Stimulated activated CD8-positive, alpha-beta memory T cell treated with anti-CD3 and anti-CD28 coated beads, Interleukin-7, amount 100 ng/mL, for 1 hour (primary cell): ENCODE measurements around the gene RIMKLA.

Source experiments
- DNase-seq, 2 donors: peaks; one replicate each; pipeline ENCODE4 v3.0.0-alpha.2; 2020; ENCODE audit warnings: low read depth in 2 of 2

The RIMKLA gene

GRCh38 chr1:42430286-42431135 lies 49.9 kb downstream of the RIMKLA start:
- no peak for DNase-seq

GRCh38 chr1:42431514-42431913 lies 50.9 kb downstream of the RIMKLA start:
- no peak for DNase-seq

- DNase-seq: no peak
Observed at GRCh38 chr1:42432714-42433113, 52.1 kb downstream of the RIMKLA start.

GRCh38 chr1:42433369-42433768 lies 52.8 kb downstream of the RIMKLA start:
- no peak for DNase-seq

- DNase-seq: no peak
Observed at GRCh38 chr1:42434340-42434739, 53.7 kb downstream of the RIMKLA start.

GRCh38 chr1:42439940-42440339 lies 59.3 kb downstream of the RIMKLA start:
- no peak for DNase-seq

GRCh38 chr1:42442662-42443061 lies 62.1 kb downstream of the RIMKLA start:
- DNase-seq: no peak

- no peak for DNase-seq
Observed at GRCh38 chr1:42449256-42449655, 68.7 kb downstream of the RIMKLA start.

- DNase-seq: no peak
Observed at GRCh38 chr1:42450061-42450460, 69.5 kb downstream of the RIMKLA start.

- no peak for DNase-seq
Observed at GRCh38 chr1:42453386-42453785, 72.8 kb downstream of the RIMKLA start.

- no peak for DNase-seq
Observed at GRCh38 chr1:42454403-42454802, 73.8 kb downstream of the RIMKLA start.

GRCh38 chr1:42456010-42456753 lies 75.6 kb downstream of the RIMKLA start, which contains the start of the genes PPCS and ZMYND12:
TSS of gene PPCS (plus strand) at chr1:42456543. CDS start at chr1:42456566, 23 bp downstream.
TSS of gene ZMYND12 (minus strand) at chr1:42456022. CDS start at chr1:42455997, 25 bp downstream.
- peak; percentile 76 for DNase-seq

GRCh38 chr1:42456754-42457089 lies 76.1 kb downstream of the RIMKLA start:
- DNase-seq: peak; percentile 11 to 37

GRCh38 chr1:42461196-42461595 lies 80.6 kb downstream of the RIMKLA start:
- DNase-seq: no peak

- peak; percentile 87 to 90 for DNase-seq
Observed at GRCh38 chr1:42462828-42463763, 82.5 kb downstream of the RIMKLA start, which contains the start of gene CCDC30. TSS of gene CCDC30 (plus strand) at chr1:42463286. CDS start at chr1:42480552, 17,266 bp downstream.

- no peak for DNase-seq
Observed at GRCh38 chr1:42463921-42464320, 83.3 kb downstream of the RIMKLA start.

- DNase-seq: no peak
Observed at GRCh38 chr1:42466030-42466429, 85.4 kb downstream of the RIMKLA start.

GRCh38 chr1:42469727-42470126 lies 89.1 kb downstream of the RIMKLA start:
- no peak for DNase-seq
